Activated CD4-positive, alpha-beta T cell treated with anti-CD3 and anti-CD28 coated beads for 48 hours (primary cell): ENCODE data around the gene STK25.
"Not testable (repeated sequence)": the region's sequence is repeated elsewhere in the genome, so short reads cannot be mapped to it uniquely, and the experiment has no call there.

Source experiments
- DNase-seq: peaks from one replicate; pipeline ENCODE4 v3.0.0-alpha.2; 2020

STK25 gene

GRCh38 chr2:241539616-241540374 lies 31.4 kb upstream of the STK25 start:
- DNase-seq, result no peak

- DNase-seq, result no peak
Observed at GRCh38 chr2:241538838-241539615, 30.6 kb upstream of the STK25 start.

- no peak for DNase-seq
Observed at GRCh38 chr2:241535871-241536655, 27.7 kb upstream of the STK25 start.

GRCh38 chr2:241534701-241535375 lies 26.5 kb upstream of the STK25 start:
- DNase-seq, result no peak

GRCh38 chr2:241534293-241534692 lies 25.9 kb upstream of the STK25 start:
- DNase-seq, result no peak

GRCh38 chr2:241532733-241533601 lies 24.6 kb upstream of the STK25 start:
- DNase-seq, result no peak

- DNase-seq, result no peak
Observed at GRCh38 chr2:241532168-241532567, 23.8 kb upstream of the STK25 start.

GRCh38 chr2:241531161-241531722 lies 22.9 kb upstream of the STK25 start:
- DNase-seq, result no peak

GRCh38 chr2:241530571-241530970 lies 22.2 kb upstream of the STK25 start:
- DNase-seq, result no peak

- not testable (repeated sequence) for DNase-seq
Observed at GRCh38 chr2:241525818-241526780, 17.7 kb upstream of the STK25 start.

- DNase-seq, result no peak
Observed at GRCh38 chr2:241522477-241522876, 14.1 kb upstream of the STK25 start.

GRCh38 chr2:241519669-241520068 lies 11.3 kb upstream of the STK25 start:
- no peak for DNase-seq

- DNase-seq, result no peak
Observed at GRCh38 chr2:241517297-241517696, 8.9 kb upstream of the STK25 start.

- no peak for DNase-seq
Observed at GRCh38 chr2:241516520-241516965, 8.2 kb upstream of the STK25 start.

GRCh38 chr2:241514986-241515737 lies 6.8 kb upstream of the STK25 start:
- DNase-seq, result no peak

- no peak for DNase-seq
Observed at GRCh38 chr2:241514553-241514952, 6.2 kb upstream of the STK25 start.

GRCh38 chr2:241511091-241511741 lies 2.8 kb upstream of the STK25 start:
- no peak for DNase-seq

- no peak for DNase-seq
Observed at GRCh38 chr2:241509155-241509784, 886 bp upstream of the STK25 start.
